Endothelial cell of umbilical vein (primary cell): ENCODE data around the gene ANO6. TPM values are rescaled to one million over a fixed set of nuclear protein-coding genes. Genes with fewer than 3 reads are reported as not detected.

Experiments used
- BruUV-seq: library from RNA; stranded (reverse); fragments of 400-500 nt; replicated peaks from 2 replicates; lab custom pipeline; 2021; lab: Mats Ljungman, UMichigan
- CTCF ChIA-PET: fragments of 300-600, 350-600 bp; sonication (Branson Sonifier 250); formaldehyde crosslinking; loops from one replicate; lab custom pipeline; 2021; ENCODE audit warnings: antibody characterized with exemption, inconsistent platforms; lab: Charles Lee
- POLR2A ChIA-PET: fragments of 300-600, 350-600 bp; sonication (Branson Sonifier 250); formaldehyde crosslinking; loops from one replicate; lab custom pipeline; 2021; ENCODE audit warnings: antibody characterized with exemption, inconsistent platforms; lab: Charles Lee
- DNase-seq: peaks from one replicate; pipeline ENCODE4 v3.0.0-alpha.2; 2011; ENCODE audit warnings: low read depth, low spot score
- FAIRE-seq: peaks from 2 replicates; lab custom pipeline; 2011; peaks lifted over from hg19 to GRCh38; lab: Jason Lieb, UNC
- H2AFZ ChIP-seq: 2 replicates; pipeline ENCODE4 v1.6.0; 2012; ENCODE audit warnings: low read depth, low read length, control low read depth, inconsistent platforms
- H3K27ac ChIP-seq: 2 replicates; pipeline ENCODE4 v1.5.1; 2011; ENCODE audit warnings: low read depth, mild to moderate bottlenecking, control low read depth, low read length, moderate library complexity; ENCODE audit not compliant: insufficient read depth
- H3K27me3 ChIP-seq, 2 experiments: 2 replicates each; pipeline versions ENCODE4 v1.6.0 to v1.6.1; 2011; ENCODE audit warnings: low read length in 2 of 2, mixed read lengths in 1 of 2; ENCODE audit not compliant: control insufficient read depth in 2 of 2, insufficient read depth in 2 of 2
- H3K36me3 ChIP-seq, 2 experiments: 2 replicates in 1 of 2; 3 replicates in 1 of 2; pipeline ENCODE4 v1.5.1; 2011; ENCODE audit warnings: low read length in 2 of 2, mild to moderate bottlenecking in 1 of 2, moderate library complexity in 1 of 2; ENCODE audit not compliant: control insufficient read depth in 2 of 2, insufficient read depth in 2 of 2; ENCODE audit errors: extremely low read depth in 1 of 2
- H3K4me1 ChIP-seq: 3 replicates; pipeline ENCODE4 v1.5.1; 2011; ENCODE audit warnings: mild to moderate bottlenecking, low read length; ENCODE audit not compliant: control insufficient read depth, insufficient read depth; ENCODE audit errors: extremely low read depth
- H3K4me2 ChIP-seq: 2 replicates; pipeline ENCODE4 v1.6.1; 2011; ENCODE audit warnings: low read length, control low read depth, mixed read lengths; ENCODE audit not compliant: insufficient read depth
- H3K4me3 ChIP-seq, 3 experiments: fragments of 200-600 bp in 1 of 3; sonication (generic), shearing (Covaris generic) in 1 of 3; replicated peaks in 1 of 3; 2 replicates each; pipeline ENCODE4 v1.5.1; 2011 to 2016; ENCODE audit warnings: control low read depth in 3 of 3, low read length in 3 of 3, mild to moderate bottlenecking in 2 of 3, inconsistent platforms in 1 of 3, low read depth in 1 of 3, moderate library complexity in 1 of 3; ENCODE audit not compliant: insufficient read depth in 1 of 3
- H3K79me2 ChIP-seq: 2 replicates; pipeline ENCODE4 v1.6.0; 2012; ENCODE audit warnings: low read length, inconsistent platforms; ENCODE audit not compliant: control insufficient read depth, insufficient read depth
- H3K9ac ChIP-seq: replicated peaks from 2 replicates; pipeline ENCODE3; 2011; ENCODE audit warnings: low read length, control low read depth; ENCODE audit not compliant: insufficient read depth; ENCODE audit errors: extremely low read depth
- H3K9me1 ChIP-seq: replicated peaks from 3 replicates; pipeline ENCODE4 v1.6.0; 2011; ENCODE audit warnings: mild to moderate bottlenecking, low read length; ENCODE audit not compliant: control insufficient read depth, insufficient read depth; ENCODE audit errors: extremely low read depth
- H3K9me3 ChIP-seq: replicated peaks from 2 replicates; pipeline ENCODE4 v1.5.1; 2012; ENCODE audit warnings: low read length, inconsistent platforms; ENCODE audit not compliant: control insufficient read depth, insufficient read depth
- H4K20me1 ChIP-seq: replicated peaks from 2 replicates; pipeline ENCODE3; 2011; ENCODE audit warnings: mild to moderate bottlenecking, low read length; ENCODE audit not compliant: control insufficient read depth, insufficient read depth; ENCODE audit errors: extremely low read depth
- CTCF ChIP-seq, 2 donors: IDR thresholded peaks; 1 replicate in 1 of 2; 2 replicates in 1 of 2; pipeline ENCODE4 v1.5.1; 2011; ENCODE audit warnings: low read length in 2 of 2, mild to moderate bottlenecking in 2 of 2, moderate library complexity in 2 of 2, control low read depth in 1 of 2, inconsistent platforms in 1 of 2, low read depth in 1 of 2; ENCODE audit not compliant: insufficient read depth in 1 of 2; ENCODE audit errors: extremely low read depth in 1 of 2
- EZH2 ChIP-seq: IDR thresholded peaks from 2 replicates; pipeline ENCODE4 v1.6.1; 2012; ENCODE audit warnings: borderline replicate concordance, low read depth, mild to moderate bottlenecking, moderate library complexity, low read length, inconsistent platforms; ENCODE audit not compliant: severe bottlenecking
- FOS ChIP-seq: IDR thresholded peaks from 2 replicates; pipeline ENCODE4 v1.6.1; 2011; ENCODE audit warnings: mild to moderate bottlenecking, low read length, moderate library complexity, borderline replicate concordance; ENCODE audit not compliant: insufficient read depth
- GATA2 ChIP-seq: IDR thresholded peaks from 2 replicates; pipeline ENCODE4 v1.7.0; 2011; ENCODE audit warnings: low read depth, mild to moderate bottlenecking, moderate library complexity, mixed read lengths, low read length; ENCODE audit not compliant: insufficient read length, insufficient read depth
- JUN ChIP-seq: IDR thresholded peaks from 2 replicates; pipeline ENCODE4 v1.6.1; 2011; ENCODE audit warnings: borderline replicate concordance, low read depth; ENCODE audit not compliant: insufficient read length, insufficient read depth
- MAX ChIP-seq: IDR thresholded peaks from 2 replicates; pipeline ENCODE4 v1.6.1; 2011; ENCODE audit not compliant: insufficient read depth, insufficient read length
- MYC ChIP-seq: IDR thresholded peaks from one replicate; pipeline ENCODE4 v1.6.1; 2011; ENCODE audit warnings: mild to moderate bottlenecking, low read depth, low read length
- POLR2A ChIP-seq: IDR thresholded peaks from 2 replicates; pipeline ENCODE4 v1.6.1; 2012; ENCODE audit warnings: low read depth, mild to moderate bottlenecking, control low read depth, low read length
- POLR2AphosphoS5 ChIP-seq: IDR thresholded peaks from 2 replicates; pipeline ENCODE4 v1.6.1; 2012; ENCODE audit warnings: low read depth, mild to moderate bottlenecking, control low read depth, low read length, moderate library complexity; ENCODE audit not compliant: insufficient read depth
- dilution Hi-C: fragments of 300-500 bp; cut with MboI; formaldehyde crosslinking; loops from one replicate; pipeline ENCODE4 v1.15.0; 2019; ENCODE audit warnings: low sequenced_read_pairs; ENCODE audit not compliant: extremely low pct_ligation_motif_present
- intact Hi-C: fragments of 100-400 bp; cut with micrococcal nuclease; formaldehyde crosslinking; loops from one replicate; pipeline ENCODE4 v1.10.0; 2022
- polyA plus RNA-seq, 4 experiments: library from polyadenylated mRNA; depleted of rRNA in 3 of 4; stranded (reverse) in 3 of 4; unstranded in 1 of 4; fragments of >200 nt; gene quantifications; 2 replicates each; pipeline versions ENCODE4 v1.2.1 to v1.2.3, GENCODE V29; 2011 to 2012; ENCODE audit warnings: missing spikeins in 1 of 4
- total RNA-seq: library from RNA; stranded (reverse); gene quantifications from 2 replicates; pipeline ENCODE4 v1.2.3, GENCODE V29; 2021

Gene ANO6
- total and polyA plus RNA-seq, 2 donors (not counting 3 experiments of a cell fraction or from before 2014, with no cell fraction given) = 21.3 to 67.6 TPM

GRCh38 chr12:45357539-45358417, 141.9 kb downstream of the ANO6 start:
- no peak overlapping the region for H3K9ac ChIP-seq
- POLR2A ChIA-PET = no interaction called here
- no peaks in the 10 kb centered on the region for H3K9me3 ChIP-seq
- H3K4me1 ChIP-seq = peaks cover 9% of the 10 kb centered on the region
- H3K4me2 ChIP-seq = no peak overlapping the region
- no peaks in the 10 kb centered on the region for H4K20me1 ChIP-seq
- no peak for TF ChIP-seq EZH2
- TF ChIP-seq MAX = no peak
- no peak for TF ChIP-seq FOS
- TF ChIP-seq POLR2AphosphoS5 = no peak
- no peak for TF ChIP-seq CTCF (IDR thresholded peaks at IDR 0.05; ENCODE audit: extremely low read depth in 1 of 2, insufficient read depth in 1 of 2, low read depth in 1 of 2, low read length in 2 of 2)
- no peak for TF ChIP-seq POLR2A
- TF ChIP-seq MYC = no peak
- no peak for TF ChIP-seq GATA2
- no peak for TF ChIP-seq JUN
- no peak overlapping the region for H2AFZ ChIP-seq
- DNase-seq (peak; percentile 47), FAIRE-seq (no peak)
- CTCF ChIA-PET = interaction anchor here (1.5 to 2.0 kb wide), 3 partner anchors 9 to 89 kb away, joined by 4 to 7 read pairs (median 5); no protein-coding TSS in a partner anchor
- intact Hi-C loops = no loop called here
- no peaks in the 10 kb centered on the region for H3K79me2 ChIP-seq
- H3K27ac ChIP-seq = no peak overlapping the region
- H3K9me1 ChIP-seq = peaks cover 3% of the 10 kb centered on the region
- no TSS peak for BruUV-seq
- H3K36me3 ChIP-seq = peaks cover 0 to 4% of the 10 kb centered on the region in 2 experiments
- no peak overlapping the region for H3K4me3 ChIP-seq
- no peaks in the 10 kb centered on the region for H3K27me3 ChIP-seq
- dilution Hi-C loops = no loop called here
